Ishikawa (cell line): ENCODE measurements around the gene TRIP10.

ENCODE experiments used
- CEBPB ChIP-seq: IDR thresholded peaks from 2 replicates; pipeline ENCODE4 v1.6.1; 2012
- CREB1 ChIP-seq: IDR thresholded peaks from 2 replicates; pipeline ENCODE4 v1.6.1; 2012; ENCODE audit warnings: low read depth
- EP300 ChIP-seq: IDR thresholded peaks from 2 replicates; pipeline ENCODE4 v1.6.1; 2012; ENCODE audit warnings: borderline replicate concordance
- RAD21 ChIP-seq: IDR thresholded peaks from 2 replicates; pipeline ENCODE4 v1.6.1; 2012; ENCODE audit warnings: low read depth
- REST ChIP-seq: IDR thresholded peaks from 2 replicates; pipeline ENCODE4 v1.6.1; 2012; ENCODE audit warnings: low read depth, mild to moderate bottlenecking
- TAF1 ChIP-seq: IDR thresholded peaks from 2 replicates; pipeline ENCODE4 v1.6.1; 2012; ENCODE audit warnings: low read depth, mild to moderate bottlenecking
- TF ChIP-seq, protein P1 (sequence below): IDR thresholded peaks from 2 replicates; pipeline ENCODE4 v1.6.1; 2012

- TF ChIP-seq REST = no peak
- TF ChIP-seq, protein P1, sequence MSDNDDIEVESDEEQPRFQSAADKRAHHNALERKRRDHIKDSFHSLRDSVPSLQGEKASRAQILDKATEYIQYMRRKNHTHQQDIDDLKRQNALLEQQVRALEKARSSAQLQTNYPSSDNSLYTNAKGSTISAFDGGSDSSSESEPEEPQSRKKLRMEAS = no peak
- TF ChIP-seq CREB1 = no peak
- TF ChIP-seq TAF1 = no peak
- peak; percentile 99 for TF ChIP-seq CEBPB
- no peak for TF ChIP-seq RAD21
- no peak for TF ChIP-seq EP300
Observed at GRCh38 chr19:6723108-6723618, 16.3 kb upstream of the TRIP10 start.
